ENCODE data around the gene HYAL1.

Gene HYAL1

GRCh38 chr3:50334339-50335075 lies 31.1 kb upstream of the HYAL1 start:
- DNase-seq (ENCODE audit: low read depth in 2 of 2): no peak

- DNase-seq (ENCODE audit: low read depth in 2 of 2): no peak
Measured at GRCh38 chr3:50333744-50334328, 30.5 kb upstream of the HYAL1 start.

- no peak for DNase-seq (ENCODE audit: low read depth in 2 of 2)
Measured at GRCh38 chr3:50331364-50331907, 28.1 kb upstream of the HYAL1 start.

- no peak for DNase-seq (ENCODE audit: low read depth in 2 of 2)
Measured at GRCh38 chr3:50330330-50330729, 27.0 kb upstream of the HYAL1 start.

GRCh38 chr3:50327943-50328691 lies 24.7 kb upstream of the HYAL1 start, which contains the start of gene TUSC2:
Gene TUSC2, minus strand, starts transcription at chr3:50328223. Its CDS starts 124 bp downstream, at chr3:50328099.
- peak; percentile 91 to 95 for DNase-seq (ENCODE audit: low read depth in 2 of 2)

GRCh38 chr3:50327129-50327528 lies 23.8 kb upstream of the HYAL1 start:
- no peak for DNase-seq (ENCODE audit: low read depth in 2 of 2)

GRCh38 chr3:50326182-50326541 lies 22.8 kb upstream of the HYAL1 start:
- DNase-seq (ENCODE audit: low read depth in 2 of 2): no peak

- DNase-seq (ENCODE audit: low read depth in 2 of 2): no peak
Measured at GRCh38 chr3:50325497-50326181, 22.3 kb upstream of the HYAL1 start.

GRCh38 chr3:50325113-50325480 lies 21.7 kb upstream of the HYAL1 start:
- no peak for DNase-seq (ENCODE audit: low read depth in 2 of 2)

GRCh38 chr3:50324351-50325112 lies 21.2 kb upstream of the HYAL1 start:
- DNase-seq (ENCODE audit: low read depth in 2 of 2): peak; percentile 45 to 51

- no peak for DNase-seq (ENCODE audit: low read depth in 2 of 2)
Measured at GRCh38 chr3:50323614-50324199, 20.3 kb upstream of the HYAL1 start.

GRCh38 chr3:50323092-50323600 lies 19.8 kb upstream of the HYAL1 start:
- DNase-seq (ENCODE audit: low read depth in 2 of 2): no peak

- DNase-seq (ENCODE audit: low read depth in 2 of 2): no peak
Measured at GRCh38 chr3:50322386-50323091, 19.2 kb upstream of the HYAL1 start, which contains the start of gene HYAL2. Gene HYAL2, minus strand, starts transcription at chr3:50322745. Its CDS starts 2,256 bp downstream, at chr3:50320489.

GRCh38 chr3:50322115-50322385 lies 18.7 kb upstream of the HYAL1 start:
- no peak for DNase-seq (ENCODE audit: low read depth in 2 of 2)

- DNase-seq (ENCODE audit: low read depth in 2 of 2): peak; percentile 74 to 76
Measured at GRCh38 chr3:50321336-50322114, 18.2 kb upstream of the HYAL1 start.

GRCh38 chr3:50320853-50321335 lies 17.5 kb upstream of the HYAL1 start:
- peak; percentile 54 to 55 for DNase-seq (ENCODE audit: low read depth in 2 of 2)

GRCh38 chr3:50319894-50320625 lies 16.7 kb upstream of the HYAL1 start:
- no peak for DNase-seq (ENCODE audit: low read depth in 2 of 2)

- DNase-seq (ENCODE audit: low read depth in 2 of 2): no peak
Measured at GRCh38 chr3:50319181-50319893, 16.0 kb upstream of the HYAL1 start.

All from activated CD4-positive, alpha-beta T cell treated with anti-CD3 and anti-CD28 coated beads for 24 hours (primary cell).